HG03064 (cell line): ENCODE data around the gene VAV3.

Experiments
- ATAC-seq: cut with Tn5 transposase; IDR thresholded peaks from one replicate; pipeline ENCODE4 v1.9.1; 2021; ENCODE audit warnings: low read depth; ENCODE audit not compliant: unreplicated experiment

VAV3 gene

DNA sequence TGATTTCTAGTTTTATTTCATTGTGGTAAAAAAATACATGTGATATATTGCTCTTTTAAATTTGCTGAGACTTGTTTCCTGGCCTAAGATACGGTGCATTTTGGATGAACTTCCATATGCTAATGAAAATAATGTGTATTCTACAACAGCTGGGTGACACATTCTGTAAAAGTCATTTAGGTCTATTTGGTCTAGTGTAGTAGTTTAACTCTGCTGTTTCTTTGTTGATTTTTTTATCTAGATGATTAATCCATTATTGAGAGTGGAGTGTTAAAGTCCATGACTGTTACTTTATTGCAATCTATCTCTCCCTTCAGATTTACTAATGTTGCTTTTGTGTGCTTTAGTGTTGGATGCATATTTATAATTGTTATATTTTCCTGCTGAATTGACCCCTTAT, 161.4 kb downstream of the VAV3 start:
- ATAC-seq, result no peak

DNA sequence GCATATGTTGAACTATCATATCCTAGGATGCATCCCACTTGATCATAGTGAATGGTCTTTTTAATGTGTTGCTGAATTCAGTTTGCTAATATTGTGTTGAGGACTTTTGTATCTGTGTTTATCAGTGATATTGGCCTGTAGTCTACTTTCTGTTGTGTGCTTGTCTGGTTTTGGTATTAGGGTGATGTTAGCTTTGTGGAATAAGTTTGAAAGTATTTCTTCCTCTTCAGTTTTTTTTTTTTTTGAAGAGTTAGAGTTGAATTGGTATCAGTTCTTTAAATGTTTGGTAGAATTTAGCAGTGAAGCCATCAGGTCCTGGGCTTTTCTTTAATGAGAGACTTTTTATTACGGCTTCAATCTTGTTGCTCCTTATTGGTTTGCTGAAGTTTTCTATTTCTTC, 162.3 kb downstream of the VAV3 start:
- no peak for ATAC-seq

DNA sequence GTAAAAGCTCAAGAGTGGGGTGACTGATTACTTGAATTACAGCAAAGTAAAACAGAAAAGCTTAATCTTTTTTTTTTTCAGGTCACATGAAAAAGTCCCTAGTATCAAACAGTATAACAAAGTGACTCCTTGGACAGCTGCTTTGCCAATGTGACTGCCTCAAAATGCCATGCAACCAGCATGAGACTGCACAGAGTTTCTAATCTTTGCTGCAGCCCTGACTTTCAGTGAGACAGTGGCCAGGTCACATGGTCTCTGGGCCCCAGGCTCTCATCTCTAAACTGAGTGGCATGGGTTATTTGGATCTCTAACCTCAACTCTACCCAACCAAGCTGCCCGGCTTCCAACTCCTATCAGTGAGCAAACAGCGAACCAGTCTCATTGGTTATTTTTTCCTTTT, 169.0 kb downstream of the VAV3 start:
- ATAC-seq, result no peak

DNA sequence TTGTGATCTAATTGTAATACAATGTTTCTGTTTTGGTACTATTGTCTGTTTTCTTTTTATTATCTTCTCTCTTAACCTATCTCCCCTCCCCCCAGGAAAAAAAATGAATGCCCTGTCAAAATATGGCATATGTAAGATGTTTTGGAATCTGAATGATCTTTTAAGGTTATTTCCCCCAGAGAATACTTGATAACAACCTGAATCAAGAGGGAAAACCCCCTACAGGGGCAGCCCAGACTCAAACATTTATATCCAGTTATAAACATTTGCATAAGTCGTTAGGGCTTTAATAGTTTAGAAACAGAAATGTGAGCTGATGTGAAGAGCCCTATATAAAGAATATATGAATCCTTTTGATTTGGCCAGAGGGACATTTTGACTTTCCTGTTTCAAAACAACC, 169.5 kb downstream of the VAV3 start:
- ATAC-seq, result no peak

DNA sequence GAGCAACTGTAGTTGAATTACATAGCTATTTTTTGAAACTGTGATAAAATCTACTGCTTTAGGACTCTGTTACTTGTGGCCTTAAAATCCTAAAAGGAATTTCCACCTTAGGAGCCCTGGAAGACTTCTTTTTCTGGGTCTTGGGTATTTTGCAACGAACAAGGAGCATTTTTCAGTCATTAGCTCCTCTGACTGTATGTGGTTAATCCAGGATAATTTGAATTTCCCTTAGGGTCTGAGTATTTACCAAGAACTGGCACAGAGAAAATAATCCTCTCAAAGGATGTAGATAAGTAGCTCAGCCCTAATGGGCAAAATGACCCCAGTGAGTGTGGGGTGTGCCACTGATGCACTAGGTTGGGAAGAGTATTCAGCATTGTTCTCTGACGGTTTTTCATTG, 170.4 kb downstream of the VAV3 start:
- no peak for ATAC-seq

DNA sequence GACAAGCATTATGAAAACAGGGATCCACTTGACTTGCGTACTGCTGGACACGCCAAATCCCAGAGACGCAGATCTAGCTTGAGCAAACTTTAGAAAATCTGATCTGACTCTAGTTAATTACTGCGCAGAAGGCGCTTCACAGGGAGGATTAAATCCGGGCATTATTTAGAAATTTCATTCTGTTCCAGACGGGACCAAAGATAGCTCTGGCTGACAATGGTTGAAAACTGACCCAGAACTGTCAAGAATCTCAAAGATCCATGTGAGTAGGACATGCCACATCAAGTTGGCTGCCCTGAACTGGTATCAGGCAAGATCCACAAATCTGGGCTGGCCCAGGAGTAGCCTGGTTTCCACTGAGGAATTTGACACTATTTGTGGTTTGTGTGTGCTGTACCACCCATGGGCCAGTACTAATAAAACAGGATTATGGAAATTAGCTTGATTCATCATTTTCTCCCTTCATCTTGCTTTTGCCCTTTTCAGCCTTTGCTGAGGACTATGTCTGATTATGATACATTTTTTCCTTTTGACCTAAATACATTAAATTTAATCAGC, 171.0 kb downstream of the VAV3 start:
- no peak for ATAC-seq

DNA sequence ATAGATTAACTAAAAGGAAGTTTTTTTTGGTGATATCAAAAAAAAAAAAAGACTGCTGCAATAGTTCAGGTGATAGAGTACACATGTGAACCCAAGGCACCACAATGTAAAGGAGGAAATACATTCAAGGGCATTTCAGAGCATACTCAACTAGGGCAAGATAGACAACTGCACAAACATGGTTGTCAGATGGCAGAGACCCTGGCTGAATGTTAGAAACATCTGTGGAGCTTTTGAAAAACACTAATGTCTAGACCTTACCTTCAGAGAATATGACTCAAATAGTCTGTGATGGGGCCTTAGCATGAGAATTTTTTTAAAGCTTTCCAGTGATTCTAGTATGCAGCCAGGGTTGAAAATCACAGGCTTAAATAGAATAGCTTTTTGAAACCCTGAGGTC, 173.6 kb downstream of the VAV3 start:
- no peak for ATAC-seq

DNA sequence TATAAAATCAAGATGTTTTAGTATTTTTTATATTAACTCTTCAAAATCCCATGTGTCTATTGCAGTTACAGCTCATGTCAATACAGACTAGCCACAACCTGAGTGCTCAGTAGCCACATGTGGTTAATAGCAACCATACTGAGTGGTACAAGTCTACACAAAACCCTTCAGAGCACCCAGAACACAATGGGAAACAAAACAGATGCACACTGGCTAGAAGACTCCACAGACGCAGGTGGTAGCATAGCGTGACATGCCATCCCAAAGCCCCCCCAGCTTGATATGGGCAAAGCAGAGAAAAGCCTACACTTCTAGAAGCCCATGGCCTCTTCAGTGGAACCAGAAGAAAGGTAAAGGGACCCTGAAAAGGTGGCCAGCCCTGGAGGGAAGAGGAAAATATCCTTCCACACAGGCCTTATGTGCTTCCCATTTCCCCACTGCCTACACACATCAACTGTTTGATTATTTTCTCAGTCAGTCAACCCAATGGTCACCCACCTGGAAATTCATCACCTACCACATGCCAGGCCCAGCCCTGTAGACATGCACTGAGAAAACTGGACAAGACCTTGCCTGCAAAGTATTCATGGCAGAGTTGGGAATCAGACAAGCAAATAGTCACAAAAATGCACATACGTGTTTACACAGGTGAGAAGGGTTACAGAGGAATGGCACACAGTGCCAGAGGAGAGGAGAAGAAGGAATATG, 175.0 kb downstream of the VAV3 start:
- ATAC-seq, result no peak

DNA sequence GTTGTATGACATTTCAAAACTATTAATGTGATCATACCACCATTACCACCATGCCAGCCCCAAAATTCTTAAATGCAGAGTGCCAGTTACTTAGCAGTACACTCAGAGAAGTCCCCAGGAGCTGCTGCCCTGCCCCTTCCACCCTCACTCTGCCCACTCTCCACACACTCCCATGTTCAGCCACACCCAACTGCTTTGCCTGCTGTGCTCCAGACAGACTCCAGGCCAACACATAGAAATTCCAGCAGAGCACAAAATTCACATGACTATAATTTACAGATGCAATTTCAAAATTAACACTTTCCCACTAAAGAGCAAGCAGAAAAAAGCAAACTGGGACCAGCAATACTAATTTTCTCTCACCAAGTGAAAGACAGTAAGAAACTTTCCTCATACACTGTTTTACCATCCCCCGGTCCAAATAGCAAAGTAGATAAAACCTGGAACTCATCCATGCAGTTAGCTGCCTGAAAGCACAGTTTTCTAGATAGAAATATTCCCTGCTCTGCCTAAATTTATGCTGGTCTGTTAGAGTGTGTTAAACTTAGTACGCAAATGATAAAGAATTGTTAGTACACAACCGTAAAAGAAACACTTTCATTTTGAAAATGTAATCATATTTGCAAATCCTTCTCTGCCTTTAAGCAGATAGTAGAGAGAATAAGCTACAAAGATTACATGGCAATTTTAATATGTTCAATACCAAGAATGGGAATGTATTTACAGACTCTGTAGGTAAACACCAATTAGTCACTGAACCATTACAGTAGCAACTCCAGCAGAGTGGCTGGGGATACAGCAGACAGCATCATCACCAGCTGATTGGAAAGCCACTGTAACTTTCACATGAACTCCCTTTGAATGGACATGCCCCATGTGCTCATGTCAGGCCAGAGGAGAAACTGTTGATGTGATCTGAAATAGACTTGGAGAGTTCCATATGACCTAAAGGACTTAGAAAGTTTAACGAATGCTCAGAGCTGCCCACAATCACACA, 176.5 kb downstream of the VAV3 start:
- ATAC-seq, result no peak

DNA sequence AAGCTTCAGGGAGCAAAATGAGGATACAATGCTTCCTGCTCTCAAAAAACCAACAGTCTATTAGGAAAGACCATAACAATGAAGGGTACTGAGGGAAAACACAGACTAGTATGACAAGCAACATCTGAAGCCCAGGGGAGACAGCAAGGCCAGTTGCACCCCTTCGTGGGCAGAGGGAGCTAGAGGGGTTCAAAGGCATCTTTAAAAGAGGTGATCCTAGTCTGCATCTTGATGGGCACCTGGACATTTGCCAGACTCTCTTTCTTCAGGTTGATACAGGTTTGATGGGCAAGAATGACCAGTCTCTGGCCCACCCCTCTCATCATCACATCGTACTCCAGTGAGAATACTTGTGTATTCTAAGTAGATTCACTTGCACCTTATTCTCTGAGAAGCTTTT, 177.7 kb downstream of the VAV3 start:
- no peak for ATAC-seq

DNA sequence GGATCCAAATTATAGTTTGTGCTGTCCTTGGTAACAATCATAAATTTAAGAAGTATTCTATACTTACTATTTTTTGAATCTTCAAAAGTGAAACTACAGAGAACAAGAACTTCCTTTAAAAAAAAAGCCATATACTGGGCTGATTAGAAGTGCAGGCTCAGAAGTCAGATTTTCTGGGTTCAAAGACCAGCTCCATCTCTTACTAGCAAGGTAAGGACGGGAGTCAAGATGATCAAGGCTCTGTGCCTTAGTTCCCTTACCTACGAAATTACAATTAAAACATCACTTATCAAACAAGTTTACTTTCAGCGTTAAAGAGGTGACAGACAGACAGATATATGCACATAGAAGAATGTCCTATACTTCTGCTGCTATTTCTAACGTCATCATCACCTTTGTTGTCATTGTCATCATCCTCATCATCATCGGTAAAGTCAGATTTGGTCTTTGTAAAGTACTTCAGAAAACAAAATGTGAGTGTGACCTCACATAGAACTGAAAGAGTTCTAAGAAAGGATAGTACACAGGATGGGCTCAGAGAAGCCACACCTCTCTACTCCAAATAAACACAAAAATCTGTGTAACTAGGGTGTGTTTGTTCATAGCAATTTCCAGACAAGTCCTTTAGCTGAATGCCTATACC, 178.7 kb downstream of the VAV3 start:
- no peak for ATAC-seq

DNA sequence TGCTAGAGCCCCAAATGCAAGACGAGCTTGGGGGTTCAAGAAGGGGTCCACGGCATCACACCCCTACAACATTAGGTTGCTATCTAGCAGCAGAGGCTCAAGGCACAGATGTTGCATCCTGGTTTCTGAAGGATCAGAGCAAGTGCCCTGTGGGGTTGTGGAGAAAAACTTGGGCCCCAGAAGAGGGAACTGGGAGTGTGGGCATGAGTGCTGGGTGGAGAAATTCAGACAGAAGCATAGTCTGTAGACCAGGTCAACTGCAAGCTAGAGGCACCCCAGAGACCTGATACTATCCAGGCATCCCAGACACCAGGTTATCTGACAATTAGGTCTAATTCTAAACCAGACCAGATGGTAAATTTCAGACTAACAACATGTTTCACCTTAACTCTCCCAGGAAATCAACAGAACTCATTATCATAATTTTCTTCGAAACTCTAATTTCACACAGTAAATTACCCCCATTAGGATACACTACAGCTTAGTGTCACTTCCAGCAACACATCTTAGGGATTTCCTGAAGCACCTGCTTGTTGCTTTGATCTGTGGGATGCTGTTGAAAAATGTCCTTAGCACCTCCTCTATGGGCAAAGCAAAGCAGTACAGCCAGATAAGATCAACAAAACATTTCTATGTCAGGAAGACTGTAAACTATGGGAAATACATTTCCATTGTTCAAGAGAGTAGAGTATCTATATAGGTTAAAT, 179.3 kb downstream of the VAV3 start:
- ATAC-seq, result no peak

DNA sequence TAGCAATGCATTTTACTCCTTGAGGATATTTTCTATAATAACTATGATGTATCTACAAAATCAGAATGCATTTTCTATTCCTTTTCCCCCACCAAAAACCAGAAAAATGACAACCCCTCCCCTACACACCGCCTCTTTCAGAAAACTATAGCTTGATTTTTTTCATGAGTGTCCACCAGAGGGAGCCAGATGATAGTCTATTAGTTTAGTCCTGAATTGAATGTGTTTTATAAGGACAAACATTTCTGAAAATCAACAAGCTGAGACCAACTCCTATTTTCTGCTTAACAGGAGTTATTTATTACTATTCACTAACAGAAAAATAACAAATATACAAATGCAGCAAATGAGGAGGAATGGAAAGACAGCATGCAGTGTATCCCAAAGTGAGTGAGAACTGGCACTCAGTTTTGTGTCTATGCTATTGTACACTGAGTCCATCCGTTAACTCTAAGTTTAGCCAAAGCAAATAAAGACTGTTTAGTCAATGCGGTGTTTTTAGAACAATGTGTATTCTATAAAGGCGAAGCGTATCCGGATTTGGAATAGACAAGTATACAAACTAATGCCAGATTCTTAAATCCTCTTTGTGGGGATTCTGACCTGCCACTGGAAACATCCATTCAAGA, 182.6 kb downstream of the VAV3 start:
- no peak for ATAC-seq

DNA sequence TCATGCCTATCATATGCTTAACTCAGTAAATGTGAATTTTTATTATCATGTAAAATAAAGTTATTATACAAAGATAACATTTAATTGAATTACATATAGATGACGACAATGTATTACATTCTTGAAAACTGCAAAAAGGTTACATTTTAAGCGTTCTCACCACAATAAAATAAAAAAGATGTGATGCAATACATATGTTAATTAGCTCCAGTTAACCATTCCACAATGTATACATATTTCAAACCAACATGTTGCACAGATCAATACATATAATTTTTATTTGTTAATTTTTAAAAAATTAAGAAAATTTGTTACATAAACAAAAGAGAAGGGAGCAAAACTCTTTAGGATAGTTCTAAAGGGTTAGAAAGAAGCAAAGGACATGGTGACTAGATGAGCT, 183.7 kb downstream of the VAV3 start:
- ATAC-seq, result no peak

DNA sequence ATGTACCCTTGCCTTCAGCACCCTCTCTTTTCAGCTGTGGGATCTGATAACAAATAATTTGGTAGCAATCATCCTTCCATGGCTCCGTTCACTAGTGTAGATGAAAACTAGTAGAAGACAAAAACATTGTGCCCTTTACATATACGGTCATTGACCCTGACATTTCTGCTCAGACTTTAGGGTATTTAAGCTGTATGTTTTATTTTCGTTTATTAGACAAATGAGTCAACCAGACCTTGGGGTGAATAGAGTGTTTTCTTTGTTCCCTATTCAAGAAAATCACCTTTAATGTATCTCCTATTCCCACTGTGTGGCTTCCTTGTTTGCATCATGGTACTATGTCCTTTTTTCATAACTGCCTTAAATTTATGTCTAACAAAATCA, 187.3 kb downstream of the VAV3 start:
- peak; percentile 28 for ATAC-seq

DNA sequence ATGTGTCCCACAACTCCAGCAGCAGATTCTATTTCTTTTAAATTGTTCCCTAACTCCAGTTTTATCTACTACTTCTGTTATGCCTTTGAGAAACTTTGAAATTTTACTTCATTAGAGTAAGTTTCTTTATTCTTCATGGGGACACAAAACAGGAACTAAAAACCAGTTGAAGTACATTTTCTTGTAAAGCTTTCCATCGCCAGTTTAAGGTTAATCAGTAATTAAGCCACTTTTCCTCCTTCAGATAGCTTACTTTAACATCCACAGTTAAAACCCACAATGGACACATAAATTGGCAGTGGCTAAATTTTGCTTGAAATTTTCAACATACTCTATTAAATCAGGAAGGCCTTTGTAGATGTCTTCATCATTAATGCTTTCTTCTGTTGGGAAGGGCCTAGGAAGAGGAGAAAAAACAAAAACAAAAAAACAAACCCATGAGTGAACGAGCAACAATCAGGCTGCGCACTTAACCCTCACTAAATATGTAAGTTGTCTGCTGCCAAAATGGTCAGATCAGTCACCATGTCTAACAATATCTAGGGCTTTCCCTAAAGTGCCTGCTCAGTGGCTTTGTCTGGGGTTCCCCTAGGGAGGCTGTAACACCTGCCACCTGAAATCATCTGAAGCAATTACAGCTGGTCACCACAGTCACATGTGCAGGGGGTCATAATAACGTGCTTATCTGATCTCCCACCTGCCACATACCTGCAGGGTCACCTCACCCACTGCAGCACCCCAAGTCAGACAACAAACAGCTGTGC, 187.9 kb downstream of the VAV3 start:
- peak; percentile 86 for ATAC-seq

DNA sequence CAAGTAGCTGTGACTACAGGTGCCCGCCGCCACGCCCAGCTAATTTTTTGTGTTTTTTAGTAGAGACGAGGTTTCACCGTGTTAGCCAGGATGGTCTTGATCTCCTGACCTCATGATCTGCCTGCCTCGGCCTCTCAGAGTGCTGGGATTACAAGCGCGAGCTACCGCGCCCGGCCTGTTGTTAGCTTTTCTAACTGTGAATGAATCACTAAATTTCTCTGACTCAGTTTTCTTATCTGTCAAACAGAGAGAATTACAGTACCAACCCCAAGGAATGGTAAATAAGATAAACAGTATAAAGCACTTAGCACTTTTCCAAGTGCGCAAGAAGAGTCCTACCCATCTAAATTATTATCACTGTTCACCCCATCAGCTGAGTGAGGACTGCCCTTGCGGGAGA, 193.6 kb downstream of the VAV3 start:
- no peak for ATAC-seq

DNA sequence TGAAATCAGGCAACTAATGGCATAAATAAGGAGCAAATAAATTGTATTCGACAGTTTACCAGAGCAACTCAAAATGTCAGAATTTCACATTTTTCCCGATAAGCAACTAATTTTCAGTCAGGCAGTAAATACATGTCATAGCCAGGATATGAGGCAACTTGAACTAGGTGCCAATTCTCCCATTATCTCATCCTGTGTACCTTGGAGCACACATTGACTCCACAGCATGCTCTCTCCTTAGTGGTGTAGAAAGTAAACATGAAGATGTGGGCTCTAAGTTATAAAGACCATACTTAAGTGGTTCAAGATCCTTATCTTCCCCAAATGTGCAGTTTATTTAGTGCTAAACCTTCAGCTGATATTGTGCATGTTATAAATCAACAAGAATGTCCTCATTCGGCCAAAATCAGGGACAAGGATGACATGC, 197.8 kb downstream of the VAV3 start:
- no peak for ATAC-seq

DNA sequence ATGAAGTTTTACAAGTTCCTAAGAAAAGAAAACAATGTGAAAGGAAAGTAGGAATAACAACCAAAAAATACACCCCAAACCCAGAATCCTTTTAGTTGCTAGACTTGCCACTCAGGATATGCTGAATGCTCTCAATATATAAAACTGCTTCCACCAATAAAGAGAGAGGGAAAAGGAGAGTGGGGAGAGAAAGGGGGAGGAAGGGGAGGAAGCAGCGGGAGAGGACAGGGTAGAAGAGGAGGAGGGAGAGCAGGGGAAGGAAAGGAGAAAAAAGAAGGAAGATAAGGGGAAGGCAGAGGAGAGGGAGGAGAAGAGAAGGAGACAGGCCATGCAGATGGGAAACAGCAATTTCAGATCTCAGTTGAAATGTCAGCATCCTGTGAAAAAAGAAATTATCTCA, 198.4 kb downstream of the VAV3 start:
- no peak for ATAC-seq
